ENCODE results near the gene TRPV2. TPM values are rescaled to one million over a fixed set of nuclear protein-coding genes. Genes with fewer than 3 reads are reported as not detected.

The TRPV2 gene
- total and polyA plus RNA-seq, 2 experiments from 2014 or later: 1.7 to 3.2 TPM

GRCh38 chr17:16467044-16467443 lies 51.7 kb downstream of the TRPV2 start:
- Histone ChIP-seq H3K9me2 (ENCODE audit: insufficient read depth) (no peaks in the 10 kb centered on the region), H3K4me2 (no peak overlapping the region), H3K27ac (ENCODE audit: low read depth) (no peak overlapping the region), H2AFZ (no peak overlapping the region), H3K27me3 (ENCODE audit: insufficient read depth) (no peaks in the 10 kb centered on the region), H3K36me3 (ENCODE audit: insufficient read depth) (no peaks in the 10 kb centered on the region), H3K4me1 (ENCODE audit: insufficient read depth) (peaks cover 15% of the 10 kb centered on the region; the same call in 1 of the 2 replicates), H3F3A (replicated peaks; ENCODE audit: low read depth) (no peaks in the 10 kb centered on the region), H4K20me1 (replicated peaks; ENCODE audit: insufficient read depth) (peaks cover 8% of the 10 kb centered on the region), H3K4me3 (no peak overlapping the region), H3K79me2 (replicated peaks; ENCODE audit: insufficient read depth) (peaks cover 6% of the 10 kb centered on the region; the same call in 1 of the 2 replicates)
- ATAC-seq (no peak), DNase-seq (ENCODE audit: low spot score) (no peak)
- H3K27ac Mint-ChIP-seq: no peak overlapping the region
- H3K9me3 Mint-ChIP-seq: no peaks in the 10 kb centered on the region; the same call in 2 of the 3 replicates
- H3K27me3 Mint-ChIP-seq (ENCODE audit: insufficient read depth, low read depth, poor library complexity): peaks cover 6% of the 10 kb centered on the region
- TF ChIP-seq ETS1 (IDR thresholded peaks at IDR 0.05) (no peak), STAT1 (IDR thresholded peaks at IDR 0.05; ENCODE audit: unreplicated experiment) (no peak), POLR2AphosphoS5 (IDR thresholded peaks at IDR 0.05; ENCODE audit: low read depth) (no peak), CREB1 (CRISPR knock-in tag; IDR thresholded peaks at IDR 0.05; ENCODE audit: low read depth) (no peak), ZNF114 (CRISPR knock-in tag; IDR thresholded peaks at IDR 0.05) (no peak)
- TF ChIP-seq, protein P1, sequence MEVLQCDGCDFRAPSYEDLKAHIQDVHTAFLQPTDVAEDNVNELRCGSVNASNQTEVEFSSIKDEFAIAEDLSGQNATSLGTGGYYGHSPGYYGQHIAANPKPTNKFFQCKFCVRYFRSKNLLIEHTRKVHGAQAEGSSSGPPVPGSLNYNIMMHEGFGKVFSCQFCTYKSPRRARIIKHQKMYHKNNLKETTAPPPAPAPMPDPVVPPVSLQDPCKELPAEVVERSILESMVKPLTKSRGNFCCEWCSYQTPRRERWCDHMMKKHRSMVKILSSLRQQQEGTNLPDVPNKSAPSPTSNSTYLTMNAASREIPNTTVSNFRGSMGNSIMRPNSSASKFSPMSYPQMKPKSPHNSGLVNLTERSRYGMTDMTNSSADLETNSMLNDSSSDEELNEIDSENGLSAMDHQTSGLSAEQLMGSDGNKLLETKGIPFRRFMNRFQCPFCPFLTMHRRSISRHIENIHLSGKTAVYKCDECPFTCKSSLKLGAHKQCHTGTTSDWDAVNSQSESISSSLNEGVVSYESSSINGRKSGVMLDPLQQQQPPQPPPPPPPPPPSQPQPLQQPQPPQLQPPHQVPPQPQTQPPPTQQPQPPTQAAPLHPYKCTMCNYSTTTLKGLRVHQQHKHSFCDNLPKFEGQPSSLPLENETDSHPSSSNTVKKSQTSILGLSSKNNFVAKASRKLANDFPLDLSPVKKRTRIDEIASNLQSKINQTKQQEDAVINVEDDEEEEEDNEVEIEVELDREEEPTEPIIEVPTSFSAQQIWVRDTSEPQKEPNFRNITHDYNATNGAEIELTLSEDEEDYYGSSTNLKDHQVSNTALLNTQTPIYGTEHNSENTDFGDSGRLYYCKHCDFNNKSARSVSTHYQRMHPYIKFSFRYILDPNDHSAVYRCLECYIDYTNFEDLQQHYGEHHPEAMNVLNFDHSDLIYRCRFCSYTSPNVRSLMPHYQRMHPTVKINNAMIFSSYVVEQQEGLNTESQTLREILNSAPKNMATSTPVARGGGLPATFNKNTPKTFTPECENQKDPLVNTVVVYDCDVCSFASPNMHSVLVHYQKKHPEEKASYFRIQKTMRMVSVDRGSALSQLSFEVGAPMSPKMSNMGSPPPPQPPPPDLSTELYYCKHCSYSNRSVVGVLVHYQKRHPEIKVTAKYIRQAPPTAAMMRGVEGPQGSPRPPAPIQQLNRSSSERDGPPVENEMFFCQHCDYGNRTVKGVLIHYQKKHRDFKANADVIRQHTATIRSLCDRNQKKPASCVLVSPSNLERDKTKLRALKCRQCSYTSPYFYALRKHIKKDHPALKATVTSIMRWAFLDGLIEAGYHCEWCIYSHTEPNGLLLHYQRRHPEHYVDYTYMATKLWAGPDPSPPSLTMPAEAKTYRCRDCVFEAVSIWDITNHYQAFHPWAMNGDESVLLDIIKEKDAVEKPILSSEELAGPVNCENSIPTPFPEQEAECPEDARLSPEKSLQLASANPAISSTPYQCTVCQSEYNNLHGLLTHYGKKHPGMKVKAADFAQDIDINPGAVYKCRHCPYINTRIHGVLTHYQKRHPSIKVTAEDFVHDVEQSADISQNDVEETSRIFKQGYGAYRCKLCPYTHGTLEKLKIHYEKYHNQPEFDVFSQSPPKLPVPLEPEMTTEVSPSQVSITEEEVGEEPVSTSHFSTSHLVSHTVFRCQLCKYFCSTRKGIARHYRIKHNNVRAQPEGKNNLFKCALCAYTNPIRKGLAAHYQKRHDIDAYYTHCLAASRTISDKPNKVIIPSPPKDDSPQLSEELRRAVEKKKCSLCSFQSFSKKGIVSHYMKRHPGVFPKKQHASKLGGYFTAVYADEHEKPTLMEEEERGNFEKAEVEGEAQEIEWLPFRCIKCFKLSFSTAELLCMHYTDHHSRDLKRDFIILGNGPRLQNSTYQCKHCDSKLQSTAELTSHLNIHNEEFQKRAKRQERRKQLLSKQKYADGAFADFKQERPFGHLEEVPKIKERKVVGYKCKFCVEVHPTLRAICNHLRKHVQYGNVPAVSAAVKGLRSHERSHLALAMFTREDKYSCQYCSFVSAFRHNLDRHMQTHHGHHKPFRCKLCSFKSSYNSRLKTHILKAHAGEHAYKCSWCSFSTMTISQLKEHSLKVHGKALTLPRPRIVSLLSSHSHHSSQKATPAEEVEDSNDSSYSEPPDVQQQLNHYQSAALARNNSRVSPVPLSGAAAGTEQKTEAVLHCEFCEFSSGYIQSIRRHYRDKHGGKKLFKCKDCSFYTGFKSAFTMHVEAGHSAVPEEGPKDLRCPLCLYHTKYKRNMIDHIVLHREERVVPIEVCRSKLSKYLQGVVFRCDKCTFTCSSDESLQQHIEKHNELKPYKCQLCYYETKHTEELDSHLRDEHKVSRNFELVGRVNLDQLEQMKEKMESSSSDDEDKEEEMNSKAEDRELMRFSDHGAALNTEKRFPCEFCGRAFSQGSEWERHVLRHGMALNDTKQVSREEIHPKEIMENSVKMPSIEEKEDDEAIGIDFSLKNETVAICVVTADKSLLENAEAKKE (CRISPR knock-in tag; IDR thresholded peaks at IDR 0.05): no peak
- peaks cover 42% of the 10 kb centered on the region for H3K4me1 Mint-ChIP-seq
- peaks cover 6% of the 10 kb centered on the region; the same call in 2 of the 3 replicates for H3K36me3 Mint-ChIP-seq (ENCODE audit: low read depth)
- no peak overlapping the region for H3K4me3 Mint-ChIP-seq

Data from GM23338 (cell line).